Tibial nerve (tissue), 3 donors: Measurements from ENCODE around the gene HOXA4.

Experiments used
- CTCF ChIP-seq, 5 experiments: fragments of 200-600 bp in 3 of 5; fragments of 450-650 bp in 2 of 5; sonication (generic) in 3 of 5; IDR thresholded peaks; one replicate each; pipeline ENCODE4 v1.5.1; 2016 to 2019; ENCODE audit warnings: antibody characterized with exemption in 5 of 5, mild to moderate bottlenecking in 3 of 5, moderate library complexity in 2 of 5
- POLR2A ChIP-seq, 2 donors: fragments of 450-650 bp; IDR thresholded peaks; one replicate each; pipeline ENCODE4 v1.6.1; 2017; ENCODE audit warnings: antibody characterized with exemption in 2 of 2, mild to moderate bottlenecking in 2 of 2, moderate library complexity in 2 of 2

GRCh38 chr7:27117887-27118491, 12.6 kb downstream of the HOXA4 start:
- TF ChIP-seq CTCF (IDR thresholded peaks at IDR 0.05) (no peak), POLR2A (IDR thresholded peaks at IDR 0.05) (no peak)
